ENCODE measurements around the gene TMEM187. TPM values are rescaled to one million over a fixed set of nuclear protein-coding genes. Genes with fewer than 3 reads are reported as not detected.

The TMEM187 gene
- total and polyA plus RNA-seq, 10 donors = 2.0 to 12.2 (median 5.6) TPM

DNA sequence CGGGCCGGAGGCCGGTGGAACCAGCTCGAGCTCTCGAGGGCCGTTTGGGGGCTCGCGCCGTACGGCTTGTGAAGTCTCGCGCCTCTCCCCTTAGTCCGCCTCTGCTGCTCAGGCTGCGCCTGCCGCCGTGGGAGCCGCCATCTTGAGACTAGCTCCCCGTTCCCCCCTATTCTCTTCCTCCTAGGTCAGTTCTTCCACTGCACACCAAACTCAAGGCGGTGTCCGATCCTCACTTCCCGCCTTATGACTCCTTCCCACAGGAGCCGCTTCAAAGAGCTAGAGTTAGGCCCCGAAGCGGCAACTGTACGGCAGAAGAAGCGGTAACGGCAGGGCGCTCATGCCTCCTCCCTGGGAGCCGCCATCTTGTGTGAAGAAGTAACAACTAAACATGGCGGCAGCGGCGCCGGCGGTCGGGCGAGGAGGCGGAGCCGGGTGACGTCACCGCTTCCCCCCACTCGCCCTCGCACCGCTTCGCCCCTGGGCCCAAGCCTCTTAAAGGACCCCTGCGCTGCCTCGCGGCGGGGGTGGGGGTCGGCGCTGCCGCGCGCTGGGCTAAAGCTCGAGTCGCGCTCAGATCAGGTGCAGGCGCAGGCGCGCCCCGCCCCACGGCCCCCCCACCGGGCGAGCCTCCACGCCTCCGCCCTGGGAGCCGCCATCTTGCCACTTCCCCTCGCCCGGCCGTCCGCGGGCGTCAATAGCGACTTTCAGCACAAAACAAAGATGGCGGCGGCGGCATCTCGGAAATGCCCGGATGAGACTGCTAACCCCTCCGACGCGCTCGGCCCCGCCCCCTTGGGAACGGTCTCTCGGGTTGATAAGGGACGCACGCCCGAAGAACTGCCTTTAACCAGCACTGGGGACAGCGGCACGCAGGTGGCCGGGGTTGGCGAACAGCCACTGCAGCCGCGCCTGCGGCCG is 845 bp upstream of the TMEM187 start, which contains the start of gene HCFC1:
HCFC1 (minus strand) TSS at position 369 of the 918 bp plus-strand sequence. CDS start 978 bp downstream, outside the sequence.
- TF ChIP-seq, protein P1, sequence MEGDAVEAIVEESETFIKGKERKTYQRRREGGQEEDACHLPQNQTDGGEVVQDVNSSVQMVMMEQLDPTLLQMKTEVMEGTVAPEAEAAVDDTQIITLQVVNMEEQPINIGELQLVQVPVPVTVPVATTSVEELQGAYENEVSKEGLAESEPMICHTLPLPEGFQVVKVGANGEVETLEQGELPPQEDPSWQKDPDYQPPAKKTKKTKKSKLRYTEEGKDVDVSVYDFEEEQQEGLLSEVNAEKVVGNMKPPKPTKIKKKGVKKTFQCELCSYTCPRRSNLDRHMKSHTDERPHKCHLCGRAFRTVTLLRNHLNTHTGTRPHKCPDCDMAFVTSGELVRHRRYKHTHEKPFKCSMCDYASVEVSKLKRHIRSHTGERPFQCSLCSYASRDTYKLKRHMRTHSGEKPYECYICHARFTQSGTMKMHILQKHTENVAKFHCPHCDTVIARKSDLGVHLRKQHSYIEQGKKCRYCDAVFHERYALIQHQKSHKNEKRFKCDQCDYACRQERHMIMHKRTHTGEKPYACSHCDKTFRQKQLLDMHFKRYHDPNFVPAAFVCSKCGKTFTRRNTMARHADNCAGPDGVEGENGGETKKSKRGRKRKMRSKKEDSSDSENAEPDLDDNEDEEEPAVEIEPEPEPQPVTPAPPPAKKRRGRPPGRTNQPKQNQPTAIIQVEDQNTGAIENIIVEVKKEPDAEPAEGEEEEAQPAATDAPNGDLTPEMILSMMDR (IDR thresholded peaks at IDR 0.05 in 8 of 11, conservative IDR thresholded peaks at IDR 0.05 in 3 of 11) = no peak
- TF ChIP-seq POLR2AphosphoS5 (IDR thresholded peaks at IDR 0.05) (peak; percentile 52 to 80 (median 77)), POLR2A (IDR thresholded peaks at IDR 0.05) (no peak)
- intact Hi-C loops (cut with DNase I; ENCODE audit: low total_unique reads) = no loop called here

DNA sequence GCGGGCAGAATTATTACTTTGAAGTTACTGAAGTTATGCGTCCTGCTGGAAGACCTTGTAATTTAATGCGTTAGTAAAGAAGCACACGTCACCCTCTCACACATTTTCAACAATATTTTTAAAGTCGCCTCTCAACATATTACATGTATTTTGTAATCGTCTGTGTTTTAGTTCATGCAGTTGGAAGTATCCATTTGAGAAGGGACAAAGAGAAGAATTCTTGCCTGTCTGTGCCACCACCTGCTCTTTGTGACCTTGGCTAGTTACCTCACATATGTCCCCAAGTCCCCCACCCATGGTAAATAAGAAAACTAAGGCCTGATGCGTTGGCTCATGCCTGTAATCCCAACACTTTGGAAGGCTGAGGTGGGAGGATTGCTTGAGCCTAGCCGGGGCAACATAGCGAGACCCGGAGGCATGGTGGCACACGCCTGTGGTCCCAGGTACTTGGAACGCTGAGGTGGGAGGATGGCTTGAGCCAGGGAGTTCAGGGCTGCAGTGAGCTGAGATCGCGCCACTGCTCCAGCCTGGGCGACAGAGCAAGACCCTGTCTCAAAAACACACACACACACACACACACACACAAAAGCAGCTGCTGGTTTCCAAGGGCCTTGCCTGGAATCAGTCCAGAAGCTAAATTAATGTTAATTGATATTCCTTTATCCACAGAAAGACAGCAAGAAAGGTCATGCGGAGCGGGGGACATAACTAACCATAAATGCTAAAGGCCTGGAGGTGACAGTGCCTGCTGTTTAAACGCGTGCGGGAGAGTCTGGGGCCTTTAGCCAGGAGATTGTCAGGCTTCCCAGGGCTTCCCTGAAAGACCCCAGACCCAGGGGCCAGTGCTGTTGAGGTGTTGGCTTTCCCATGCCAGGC is 811 bp downstream of the TMEM187 start:
- WGBS, 5 donors = 36 to 51% (median 39%) methylated on average over 12 to 20 of the region's 20 CpGs
- Histone ChIP-seq H3K27ac (peak overlapping the region; percentile 98 to 100 (median 99)), H3K4me3 (peak overlapping the region; percentile 34 to 97 (median 74)), H3K36me3 (no peaks in the 10 kb centered on the region), H3K4me1 (peaks cover 15 to 41% (median 37%) of the 10 kb centered on the region in 6 donors), H3K27me3 (replicated peaks in 1 of 7) (no peaks in the 10 kb centered on the region), H3K9me3 (no peaks in the 10 kb centered on the region)
- DNase-seq = peak; percentile 80
- intact Hi-C loops (cut with DNase I; ENCODE audit: low total_unique reads) = no loop called here
- TF ChIP-seq, protein P1 (IDR thresholded peaks at IDR 0.05 in 8 of 11, conservative IDR thresholded peaks at IDR 0.05 in 3 of 11) = no peak
- TF ChIP-seq POLR2AphosphoS5 (IDR thresholded peaks at IDR 0.05) (no peak), POLR2A (IDR thresholded peaks at IDR 0.05) (no peak)

More for the DNA sequence above, 845 bp upstream of the TMEM187 start, which contains the start of gene HCFC1:
- DNase-seq = peak; percentile 97
- no peaks in the 10 kb centered on the region for H3K9me3 ChIP-seq
- peaks cover 24 to 58% (median 53%) of the 10 kb centered on the region in 6 donors for H3K4me1 ChIP-seq
- peak within 1 kb of the TSS; percentile 98 to 100 (median 99) for H3K27ac ChIP-seq
- no peaks in the 10 kb centered on the region for H3K27me3 ChIP-seq (replicated peaks in 1 of 7)
- 0 to 27% (median 3%) methylated on average over 38 to 96 of the region's 96 CpGs; no CpG with 5 or more reads in 1 of the 5 donors for WGBS, 5 donors
- peak within 1 kb of the TSS; percentile 73 to 97 (median 79) for H3K4me3 ChIP-seq
- no peaks in the 10 kb centered on the region for H3K36me3 ChIP-seq

DNA sequence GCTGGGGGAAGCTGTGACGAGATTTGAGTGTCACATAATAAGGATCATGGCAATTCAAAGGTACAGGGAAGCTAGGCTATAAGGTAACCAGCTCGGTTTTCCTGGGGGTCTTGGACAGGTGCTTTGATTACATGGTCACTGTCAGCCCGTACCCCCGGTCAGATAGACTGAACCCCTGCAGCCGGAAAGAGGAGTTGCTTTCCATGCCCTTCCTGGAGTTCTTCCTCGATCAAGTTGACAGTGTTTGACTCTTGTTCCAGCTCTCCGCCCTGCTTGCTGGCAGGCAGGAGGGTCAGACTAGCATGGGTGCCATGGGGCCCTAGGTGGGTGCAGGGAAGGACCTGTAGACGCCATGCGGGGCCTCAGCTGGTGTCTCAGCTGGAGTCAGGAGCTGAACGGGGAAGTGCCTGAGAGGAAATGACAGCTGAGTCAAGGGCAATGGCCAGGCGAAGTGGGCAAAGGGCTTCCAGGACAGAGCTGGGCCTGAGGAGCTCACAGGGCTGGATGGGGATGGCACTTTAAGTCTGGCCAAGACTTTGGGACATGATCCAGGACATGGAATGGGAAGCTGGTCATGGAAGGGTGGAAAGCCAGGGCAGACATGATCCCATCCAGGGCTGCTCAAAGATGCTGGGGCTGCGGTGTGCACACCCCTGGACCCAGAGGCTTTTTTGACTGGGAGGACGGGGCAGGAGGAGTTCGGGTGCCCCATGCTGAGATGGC is 1.6 kb downstream of the TMEM187 start:
- intact Hi-C loops (cut with DNase I; ENCODE audit: low total_unique reads) = no loop called here
- Histone ChIP-seq H3K9me3 (no peaks in the 10 kb centered on the region), H3K36me3 (no peaks in the 10 kb centered on the region), H3K27ac (peak overlapping the region; percentile 98 to 100 (median 99)), H3K4me1 (peaks cover 11 to 33% (median 29%) of the 10 kb centered on the region in 6 donors), H3K4me3 (peak overlapping the region in 4 of 8 donors; percentile 74 to 97 (median 91)), H3K27me3 (replicated peaks in 1 of 7) (no peaks in the 10 kb centered on the region)
- 53 to 70% (median 65%) methylated on average over 4 to 14 of the region's 14 CpGs for WGBS, 5 donors
- TF ChIP-seq POLR2A (IDR thresholded peaks at IDR 0.05) (no peak), POLR2AphosphoS5 (IDR thresholded peaks at IDR 0.05) (peak in 2 of 3 donors; percentile 19 to 56)
- peak; percentile 85 for DNase-seq

All from spleen (tissue), 11 donors.